Measurements from ENCODE around the gene PTPRM. TPM values are rescaled to one million over a fixed set of nuclear protein-coding genes. Genes with fewer than 3 reads are reported as not detected.

The PTPRM gene
- total RNA-seq, 1 donor from 2014 or later: 131 TPM

GRCh38 chr18:8380006-8380405 lies 812.9 kb downstream of the PTPRM start:
- no peaks in the 10 kb centered on the region for H3K27me3 Mint-ChIP-seq (ENCODE audit: low read depth)
- H3K27ac Mint-ChIP-seq (ENCODE audit: unreplicated experiment): no peak overlapping the region
- no peak for DNase-seq (ENCODE audit: low spot score)
- H3K4me1 Mint-ChIP-seq (ENCODE audit: low read depth): peaks cover 22% of the 10 kb centered on the region
- TF ChIP-seq, protein P1, sequence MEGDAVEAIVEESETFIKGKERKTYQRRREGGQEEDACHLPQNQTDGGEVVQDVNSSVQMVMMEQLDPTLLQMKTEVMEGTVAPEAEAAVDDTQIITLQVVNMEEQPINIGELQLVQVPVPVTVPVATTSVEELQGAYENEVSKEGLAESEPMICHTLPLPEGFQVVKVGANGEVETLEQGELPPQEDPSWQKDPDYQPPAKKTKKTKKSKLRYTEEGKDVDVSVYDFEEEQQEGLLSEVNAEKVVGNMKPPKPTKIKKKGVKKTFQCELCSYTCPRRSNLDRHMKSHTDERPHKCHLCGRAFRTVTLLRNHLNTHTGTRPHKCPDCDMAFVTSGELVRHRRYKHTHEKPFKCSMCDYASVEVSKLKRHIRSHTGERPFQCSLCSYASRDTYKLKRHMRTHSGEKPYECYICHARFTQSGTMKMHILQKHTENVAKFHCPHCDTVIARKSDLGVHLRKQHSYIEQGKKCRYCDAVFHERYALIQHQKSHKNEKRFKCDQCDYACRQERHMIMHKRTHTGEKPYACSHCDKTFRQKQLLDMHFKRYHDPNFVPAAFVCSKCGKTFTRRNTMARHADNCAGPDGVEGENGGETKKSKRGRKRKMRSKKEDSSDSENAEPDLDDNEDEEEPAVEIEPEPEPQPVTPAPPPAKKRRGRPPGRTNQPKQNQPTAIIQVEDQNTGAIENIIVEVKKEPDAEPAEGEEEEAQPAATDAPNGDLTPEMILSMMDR (IDR thresholded peaks at IDR 0.05): no peak
- H3K36me3 Mint-ChIP-seq (ENCODE audit: low read depth): peaks cover 30% of the 10 kb centered on the region
- H3K4me3 Mint-ChIP-seq (ENCODE audit: unreplicated experiment): no peak overlapping the region
- H3K9me3 Mint-ChIP-seq (ENCODE audit: low read depth): no peaks in the 10 kb centered on the region

- TF ChIP-seq, protein P1 (IDR thresholded peaks at IDR 0.05): no peak
- peaks cover 36% of the 10 kb centered on the region for H3K36me3 Mint-ChIP-seq (ENCODE audit: low read depth)
- no peak for DNase-seq (ENCODE audit: low spot score)
Observed at GRCh38 chr18:8380926-8381325, 813.8 kb downstream of the PTPRM start.

GRCh38 chr18:8381821-8382459 lies 814.8 kb downstream of the PTPRM start:
- TF ChIP-seq, protein P1 (IDR thresholded peaks at IDR 0.05): no peak
- no peak for DNase-seq (ENCODE audit: low spot score)
- H3K27ac Mint-ChIP-seq (ENCODE audit: unreplicated experiment): peak overlapping the region; percentile 77
- no peak overlapping the region for H3K4me3 Mint-ChIP-seq (ENCODE audit: unreplicated experiment)
- peaks cover 41% of the 10 kb centered on the region for H3K36me3 Mint-ChIP-seq (ENCODE audit: low read depth)
- H3K27me3 Mint-ChIP-seq (ENCODE audit: low read depth): no peaks in the 10 kb centered on the region
- H3K4me1 Mint-ChIP-seq (ENCODE audit: low read depth): peaks cover 22% of the 10 kb centered on the region
- H3K9me3 Mint-ChIP-seq (ENCODE audit: low read depth): no peaks in the 10 kb centered on the region

More at GRCh38 chr18:8380926-8381325, 813.8 kb downstream of the PTPRM start:
- H3K27ac Mint-ChIP-seq (ENCODE audit: unreplicated experiment): peak overlapping the region; percentile 10
- H3K9me3 Mint-ChIP-seq (ENCODE audit: low read depth): no peaks in the 10 kb centered on the region
- no peak overlapping the region for H3K4me3 Mint-ChIP-seq (ENCODE audit: unreplicated experiment)
- H3K4me1 Mint-ChIP-seq (ENCODE audit: low read depth): peaks cover 22% of the 10 kb centered on the region
- no peaks in the 10 kb centered on the region for H3K27me3 Mint-ChIP-seq (ENCODE audit: low read depth)

DNA sequence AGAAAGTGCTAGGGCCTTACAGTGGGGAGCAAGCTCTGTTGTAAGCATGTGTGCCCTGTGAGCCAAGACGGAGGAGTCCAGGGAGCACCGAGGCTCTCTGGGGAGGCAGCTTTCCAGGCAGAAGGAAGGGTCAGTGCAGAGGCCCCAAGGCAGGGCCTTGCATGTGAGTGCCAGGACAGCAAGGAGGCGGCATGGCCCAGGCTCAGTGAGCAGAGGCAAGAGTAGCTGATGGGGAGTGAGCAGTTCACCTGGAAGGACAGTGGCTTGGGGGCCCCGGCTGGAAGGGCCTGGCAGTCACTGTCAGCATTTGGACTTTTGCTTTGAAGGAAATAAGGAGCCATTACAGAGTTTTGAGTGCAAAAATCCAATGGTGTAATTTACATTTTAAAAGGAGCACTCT lies 818.3 kb downstream of the PTPRM start:
- DNase-seq (ENCODE audit: low spot score): no peak
- Mint-ChIP-seq H3K4me3 (ENCODE audit: unreplicated experiment) (no peak overlapping the region), H3K27ac (ENCODE audit: unreplicated experiment) (no peak overlapping the region), H3K4me1 (ENCODE audit: low read depth) (peaks cover 18% of the 10 kb centered on the region), H3K9me3 (ENCODE audit: low read depth) (no peaks in the 10 kb centered on the region), H3K36me3 (ENCODE audit: low read depth) (peaks cover 52% of the 10 kb centered on the region), H3K27me3 (ENCODE audit: low read depth) (no peaks in the 10 kb centered on the region)
- TF ChIP-seq, protein P1 (IDR thresholded peaks at IDR 0.05): no peak

DNA sequence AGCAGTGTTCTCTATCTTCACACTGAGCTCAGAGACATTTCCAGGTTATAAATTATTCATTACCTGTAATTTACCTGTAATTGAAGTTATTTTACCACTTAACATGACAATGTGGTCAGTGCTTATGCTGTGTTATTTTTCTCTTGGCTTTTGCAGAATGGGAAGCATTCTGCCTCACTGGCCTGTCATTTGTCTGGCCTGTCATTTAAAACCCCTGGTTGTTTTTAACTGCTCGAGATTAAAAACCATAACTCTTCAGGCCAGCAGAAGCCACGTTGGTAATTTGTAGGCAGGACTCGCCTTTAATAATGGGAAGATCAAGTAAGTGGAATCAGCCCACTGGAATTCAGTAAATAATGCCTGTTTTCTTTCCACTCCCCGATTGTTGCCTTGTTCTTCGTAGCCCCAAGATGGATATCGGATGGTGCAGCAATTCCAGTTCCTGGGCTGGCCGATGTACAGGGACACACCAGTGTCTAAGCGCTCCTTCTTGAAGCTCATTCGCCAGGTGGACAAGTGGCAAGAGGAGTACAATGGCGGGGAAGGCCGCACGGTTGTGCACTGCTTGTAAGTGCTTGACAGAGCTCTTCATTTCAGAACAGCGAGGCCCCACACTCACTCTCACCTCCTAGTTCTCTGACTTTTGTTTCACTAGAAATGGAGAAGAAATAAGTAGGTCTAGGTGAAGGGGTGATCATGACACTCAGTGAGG lies 819.7 kb downstream of the PTPRM start:
- peaks cover 6% of the 10 kb centered on the region for H3K4me1 Mint-ChIP-seq (ENCODE audit: low read depth)
- H3K27ac Mint-ChIP-seq (ENCODE audit: unreplicated experiment): no peak overlapping the region
- H3K36me3 Mint-ChIP-seq (ENCODE audit: low read depth): peaks cover 48% of the 10 kb centered on the region
- no peaks in the 10 kb centered on the region for H3K27me3 Mint-ChIP-seq (ENCODE audit: low read depth)
- TF ChIP-seq, protein P1 (IDR thresholded peaks at IDR 0.05): no peak
- no peak overlapping the region for H3K4me3 Mint-ChIP-seq (ENCODE audit: unreplicated experiment)
- no peak for DNase-seq (ENCODE audit: low spot score)
- H3K9me3 Mint-ChIP-seq (ENCODE audit: low read depth): no peaks in the 10 kb centered on the region
